ENCODE results near the gene ROR1. TPM values are rescaled to one million over a fixed set of nuclear protein-coding genes. Genes with fewer than 3 reads are reported as not detected.

The ROR1 gene
- total and polyA plus RNA-seq, 9 donors = 3.0 to 26.1 (median 15.0) TPM

- Histone ChIP-seq H3K27ac (no peak overlapping the region), H3K36me3 (no peaks in the 10 kb centered on the region), H3K9me3 (no peaks in the 10 kb centered on the region), H3K4me3 (no peak overlapping the region), H3K4me1 (ENCODE audit: insufficient read depth) (peaks cover 2% of the 10 kb centered on the region), H3K27me3 (no peaks in the 10 kb centered on the region)
- intact Hi-C loops (cut with DNase I) = no loop called here
- DNase-seq = no peak
- TF ChIP-seq EP300 (IDR thresholded peaks at IDR 0.05) (no peak), POLR2A (IDR thresholded peaks at IDR 0.05) (no peak), CTCF (IDR thresholded peaks at IDR 0.05) (no peak)
- 93 to 96% (median 94%) methylated on average over 4 of the region's 4 CpGs for WGBS, 3 donors
Observed at GRCh38 chr1:64059556-64059955, 285.7 kb downstream of the ROR1 start.

- no peak overlapping the region for H3K27ac ChIP-seq
- peaks cover 3% of the 10 kb centered on the region for H3K4me1 ChIP-seq (ENCODE audit: insufficient read depth)
- no peak overlapping the region for H3K4me3 ChIP-seq
- no peak for DNase-seq
- H3K27me3 ChIP-seq = no peaks in the 10 kb centered on the region
- no peaks in the 10 kb centered on the region for H3K36me3 ChIP-seq
- 88 to 91% (median 90%) methylated on average over 2 of the region's 2 CpGs for WGBS, 3 donors
- intact Hi-C loops (cut with DNase I) = no loop called here
- TF ChIP-seq EP300 (IDR thresholded peaks at IDR 0.05) = no peak
- TF ChIP-seq POLR2A (IDR thresholded peaks at IDR 0.05) = no peak
- no peak for TF ChIP-seq CTCF (IDR thresholded peaks at IDR 0.05)
- H3K9me3 ChIP-seq = no peaks in the 10 kb centered on the region
Observed at GRCh38 chr1:64060611-64061302, 286.9 kb downstream of the ROR1 start.

- 95 to 97% (median 97%) methylated on average over 2 of the region's 2 CpGs for WGBS, 3 donors
- TF ChIP-seq POLR2A (IDR thresholded peaks at IDR 0.05) (no peak), EP300 (IDR thresholded peaks at IDR 0.05) (no peak), CTCF (IDR thresholded peaks at IDR 0.05) (no peak)
- Histone ChIP-seq H3K27me3 (no peaks in the 10 kb centered on the region), H3K27ac (no peak overlapping the region), H3K4me3 (no peak overlapping the region), H3K9me3 (no peaks in the 10 kb centered on the region), H3K4me1 (ENCODE audit: insufficient read depth) (peaks cover 3% of the 10 kb centered on the region), H3K36me3 (no peaks in the 10 kb centered on the region)
- intact Hi-C loops (cut with DNase I) = no loop called here
- no peak for DNase-seq
Observed at GRCh38 chr1:64061430-64062104, 287.8 kb downstream of the ROR1 start.

GRCh38 chr1:64062529-64062928 lies 288.7 kb downstream of the ROR1 start:
- Histone ChIP-seq H3K36me3 (no peaks in the 10 kb centered on the region), H3K27me3 (no peaks in the 10 kb centered on the region), H3K9me3 (no peaks in the 10 kb centered on the region), H3K27ac (no peak overlapping the region), H3K4me3 (no peak overlapping the region), H3K4me1 (ENCODE audit: insufficient read depth) (peaks cover 3% of the 10 kb centered on the region)
- no peak for DNase-seq
- intact Hi-C loops (cut with DNase I) = no loop called here
- WGBS, 3 donors = 80 to 84% (median 81%) methylated on average over 6 of the region's 6 CpGs
- no peak for TF ChIP-seq EP300 (IDR thresholded peaks at IDR 0.05)
- TF ChIP-seq POLR2A (IDR thresholded peaks at IDR 0.05) = no peak
- TF ChIP-seq CTCF (IDR thresholded peaks at IDR 0.05) = no peak
